ENCODE results near the gene ARHGEF10L.

GRCh38 chr1:17564458-17565393, 25.2 kb downstream of the ARHGEF10L start:
- TF ChIP-seq CTCF (IDR thresholded peaks at IDR 0.05) (no peak), POLR2A (IDR thresholded peaks at IDR 0.05) (no peak)
